Bone marrow (tissue), 2 donors: ENCODE data around the gene ABCC1.
A peak's percentile ranks its signal among the peaks of the same experiment; 100 is the strongest.

Source experiments
- DNase-seq, 2 donors: peaks; one replicate each; lab custom pipeline; 2025; lab: John Stamatoyannopoulos, UW

ABCC1 gene

GRCh38 chr16:16048904-16049582 is 99.6 kb downstream of the ABCC1 start:
- no peak for DNase-seq

GRCh38 chr16:16050106-16050505 is 100.7 kb downstream of the ABCC1 start:
- DNase-seq = no peak

GRCh38 chr16:16051132-16051531 is 101.7 kb downstream of the ABCC1 start:
- DNase-seq = no peak

- no peak for DNase-seq
These were observed 103.5 kb downstream of the ABCC1 start for GRCh38 chr16:16052916-16053315.

- no peak for DNase-seq
These were observed 107.7 kb downstream of the ABCC1 start for GRCh38 chr16:16057102-16057501.

- DNase-seq = no peak
These were observed 109.7 kb downstream of the ABCC1 start for GRCh38 chr16:16059160-16059559.

GRCh38 chr16:16059895-16060590 is 110.6 kb downstream of the ABCC1 start:
- DNase-seq = no peak

- peak; percentile 9 to 96 for DNase-seq
These were observed 112.9 kb downstream of the ABCC1 start for GRCh38 chr16:16062023-16062937.

- no peak for DNase-seq
These were observed 114.3 kb downstream of the ABCC1 start for GRCh38 chr16:16063683-16064082.

GRCh38 chr16:16064874-16065384 is 115.5 kb downstream of the ABCC1 start:
- DNase-seq = no peak

- DNase-seq = no peak
These were observed 117.7 kb downstream of the ABCC1 start for GRCh38 chr16:16067127-16067526.

GRCh38 chr16:16071631-16072244 is 122.3 kb downstream of the ABCC1 start:
- no peak for DNase-seq

- no peak for DNase-seq
These were observed 123.7 kb downstream of the ABCC1 start for GRCh38 chr16:16073001-16073545.

- peak in 1 of 2 donors; percentile 40 for DNase-seq
These were observed 124.8 kb downstream of the ABCC1 start for GRCh38 chr16:16073891-16074881.

- DNase-seq = peak; percentile 43 to 89
These were observed 126.3 kb downstream of the ABCC1 start for GRCh38 chr16:16075488-16076422.

GRCh38 chr16:16076423-16076813 is 127.0 kb downstream of the ABCC1 start:
- DNase-seq = no peak

- no peak for DNase-seq
These were observed 131.1 kb downstream of the ABCC1 start for GRCh38 chr16:16080465-16081065.

- no peak for DNase-seq
These were observed 131.7 kb downstream of the ABCC1 start for GRCh38 chr16:16081141-16081540.

GRCh38 chr16:16082255-16082654 is 132.8 kb downstream of the ABCC1 start:
- no peak for DNase-seq
